HG02623 (cell line): Measurements from ENCODE around the gene LIMA1.
"Not testable (repeated sequence)": the region's sequence is repeated elsewhere in the genome, so short reads cannot be mapped to it uniquely, and the experiment has no call there.

Experiments
- ATAC-seq: cut with Tn5 transposase; IDR thresholded peaks from one replicate; pipeline ENCODE4 v1.9.1; 2021; ENCODE audit warnings: moderate library complexity; ENCODE audit not compliant: unreplicated experiment

The LIMA1 gene

DNA sequence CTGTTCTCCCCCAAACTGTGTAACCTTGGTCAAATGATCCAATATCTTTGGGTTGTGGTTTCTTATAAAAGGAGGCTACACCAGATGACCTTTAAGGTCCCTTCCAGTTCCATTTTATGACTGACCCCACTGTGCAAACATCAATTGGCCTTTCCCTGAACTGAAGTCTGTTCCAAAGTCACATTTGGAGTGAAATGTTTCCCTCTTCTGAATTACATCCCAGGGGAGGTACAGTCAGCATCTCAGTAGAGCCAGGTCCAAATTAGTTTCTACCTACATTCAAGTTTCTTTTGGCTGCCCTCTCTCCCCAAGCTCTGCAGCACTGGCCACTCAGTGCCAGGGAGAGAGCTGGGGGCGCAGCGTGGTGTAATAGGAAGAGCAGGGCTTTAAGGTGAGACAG is 34.4 kb downstream of the LIMA1 start:
- ATAC-seq = no peak

DNA sequence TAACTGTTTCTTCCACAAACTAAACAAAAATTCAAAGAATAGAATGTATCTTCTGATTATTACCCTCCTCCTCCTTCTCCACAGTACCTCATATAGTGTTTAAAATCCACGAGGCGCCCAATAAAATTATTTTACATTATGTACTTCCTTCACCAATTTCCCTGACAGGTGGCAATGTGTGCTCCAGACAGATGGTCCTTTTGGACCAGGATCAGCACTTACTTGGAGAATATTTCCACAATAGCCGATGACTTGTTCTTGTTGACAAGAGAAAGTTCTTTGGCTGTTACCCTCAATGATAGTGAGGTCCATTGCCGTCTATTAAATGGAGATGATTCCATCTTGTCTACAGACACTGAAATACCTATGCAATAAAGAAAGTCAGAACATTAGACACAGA is 34.9 kb downstream of the LIMA1 start:
- ATAC-seq = no peak

DNA sequence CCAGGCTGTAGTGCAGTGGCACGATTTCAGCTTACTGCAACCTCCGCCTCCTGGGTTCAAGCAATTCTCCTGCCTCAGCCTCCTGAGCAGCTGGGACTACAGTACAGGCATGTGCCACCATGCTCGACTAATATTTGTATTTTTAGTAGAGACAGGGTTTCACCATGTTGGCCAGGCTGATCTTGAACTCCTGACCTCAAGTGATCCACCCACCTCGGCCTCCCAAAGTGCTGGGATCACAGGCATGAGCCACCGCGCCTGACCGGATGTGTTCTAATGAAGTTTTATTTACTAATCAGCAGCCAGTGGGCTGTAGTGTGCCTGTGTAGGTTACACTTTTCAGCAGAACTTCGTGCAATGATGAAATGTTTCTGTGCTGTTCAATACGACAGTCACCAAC is 35.7 kb downstream of the LIMA1 start:
- not testable (repeated sequence) for ATAC-seq

DNA sequence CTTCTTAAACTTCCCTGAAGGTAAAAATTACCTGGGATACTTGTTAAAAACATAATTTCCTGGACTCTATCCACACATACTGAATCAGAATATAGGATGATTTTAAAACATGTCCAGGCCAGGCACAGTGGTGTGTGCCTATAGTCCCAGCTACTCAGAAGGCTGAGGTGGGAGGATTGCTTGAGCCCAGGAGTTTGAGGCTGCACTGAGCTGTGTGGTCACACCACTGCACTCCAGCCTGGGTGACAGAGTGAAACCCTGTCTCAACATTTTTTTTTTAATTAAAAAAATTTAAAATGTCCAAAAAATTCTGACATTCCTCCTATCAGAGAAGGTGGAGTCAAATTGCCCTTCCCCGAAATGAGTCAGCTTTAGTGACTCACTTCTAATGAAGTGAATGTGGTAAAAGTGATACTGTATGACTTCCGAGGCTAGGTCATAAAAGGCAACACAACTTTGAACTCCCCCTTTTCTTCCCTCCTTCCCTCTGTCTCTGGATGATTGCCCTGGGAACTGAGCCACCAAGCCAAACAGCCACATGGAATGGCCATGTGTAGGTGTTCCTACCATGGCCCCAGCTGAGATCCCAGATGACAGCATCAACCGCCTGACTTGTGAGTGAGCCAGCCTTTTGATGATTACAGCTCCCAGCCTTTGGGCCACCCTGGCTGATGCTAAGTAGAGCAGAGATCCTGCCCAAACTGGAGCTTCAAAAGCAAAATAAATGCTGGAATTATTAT is 36.3 kb downstream of the LIMA1 start:
- ATAC-seq = no peak

DNA sequence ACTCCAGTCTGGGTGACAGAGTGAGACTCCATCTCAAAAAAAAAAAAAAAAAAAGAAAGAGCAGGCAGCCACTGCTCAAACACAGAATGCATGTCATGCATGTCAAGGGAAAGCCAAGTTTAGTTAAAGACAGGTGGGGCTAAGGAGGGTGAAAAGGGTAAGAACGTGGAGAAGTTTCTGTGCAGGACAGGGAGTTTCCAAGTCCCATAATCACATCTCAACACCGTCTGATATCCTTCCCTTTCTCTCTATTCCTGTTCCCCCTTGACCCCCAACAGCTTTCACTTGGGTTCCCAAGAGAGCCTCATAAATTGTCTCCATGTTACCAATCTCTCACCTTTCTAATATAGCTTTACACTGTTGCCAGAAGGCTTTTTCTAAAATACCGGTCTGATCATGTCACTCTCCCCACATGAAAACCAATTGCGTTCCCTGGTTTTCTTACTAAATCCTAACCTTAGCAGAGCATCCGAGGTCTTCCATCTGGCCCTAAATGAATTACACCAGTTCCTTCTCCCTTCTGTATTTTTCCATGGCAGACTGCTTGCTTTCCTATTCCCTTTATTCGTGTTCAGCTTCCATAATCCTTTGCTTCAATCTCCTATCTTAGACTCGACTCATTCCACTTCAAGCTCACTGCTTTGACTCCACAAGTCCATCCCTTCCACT is 37.0 kb downstream of the LIMA1 start:
- no peak for ATAC-seq

DNA sequence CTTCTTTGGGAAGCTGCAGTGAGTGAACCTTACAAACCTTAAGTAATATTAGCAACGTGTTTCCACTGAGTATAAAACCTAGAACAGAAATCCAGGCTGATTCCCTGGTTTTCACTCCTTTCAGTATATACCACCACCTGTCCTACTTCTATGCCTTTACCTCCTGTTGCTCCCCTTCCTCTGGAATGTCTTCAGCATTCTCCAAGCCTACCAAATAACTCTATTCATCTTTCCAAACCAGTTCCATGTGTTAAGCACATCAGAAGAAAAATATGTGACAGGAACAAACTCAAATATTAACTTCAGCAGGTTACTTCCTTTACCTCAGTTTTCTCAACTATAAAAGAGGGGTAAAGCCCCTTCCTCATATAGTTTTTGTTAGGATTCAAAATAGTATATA is 39.8 kb downstream of the LIMA1 start:
- ATAC-seq = no peak

DNA sequence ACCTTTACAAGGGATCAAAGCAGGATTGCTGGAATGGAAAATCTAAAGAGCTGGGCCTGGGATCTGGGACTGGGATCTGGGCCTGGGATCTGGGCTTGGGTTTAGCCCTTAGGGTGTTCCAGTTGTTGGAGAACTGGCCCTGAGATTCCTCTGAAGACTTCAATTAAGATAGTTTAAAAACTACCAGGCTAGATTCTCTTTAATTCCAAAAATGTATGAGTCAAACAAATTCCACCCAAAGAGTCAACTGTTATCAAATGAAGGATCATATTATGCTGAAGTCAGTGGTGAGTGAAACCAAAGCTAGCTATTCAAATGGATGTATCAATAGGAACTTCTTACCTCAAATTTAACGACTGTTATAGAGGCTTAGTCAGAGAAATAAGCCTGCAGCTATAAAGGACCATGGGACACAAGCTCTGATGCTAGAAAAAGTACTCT is 40.5 kb downstream of the LIMA1 start:
- no peak for ATAC-seq

DNA sequence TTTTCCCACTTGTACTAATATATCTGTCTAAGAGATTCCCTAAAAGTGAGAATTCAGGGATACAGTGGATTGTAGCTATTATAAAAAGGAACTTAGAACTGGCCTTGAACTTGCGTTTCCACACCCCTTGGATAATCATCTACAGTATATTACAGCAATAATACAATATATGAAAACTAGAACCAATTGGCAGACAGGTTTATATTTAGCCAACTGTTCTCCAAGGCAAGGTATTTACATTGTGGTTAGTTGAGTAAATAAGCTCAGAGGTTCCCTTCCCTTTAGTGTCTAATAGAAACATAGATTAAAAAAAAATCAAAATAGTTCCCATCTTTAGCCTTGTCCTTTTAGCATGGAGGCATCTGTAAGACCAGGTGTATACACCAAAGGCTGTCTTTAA is 42.1 kb downstream of the LIMA1 start:
- no peak for ATAC-seq

DNA sequence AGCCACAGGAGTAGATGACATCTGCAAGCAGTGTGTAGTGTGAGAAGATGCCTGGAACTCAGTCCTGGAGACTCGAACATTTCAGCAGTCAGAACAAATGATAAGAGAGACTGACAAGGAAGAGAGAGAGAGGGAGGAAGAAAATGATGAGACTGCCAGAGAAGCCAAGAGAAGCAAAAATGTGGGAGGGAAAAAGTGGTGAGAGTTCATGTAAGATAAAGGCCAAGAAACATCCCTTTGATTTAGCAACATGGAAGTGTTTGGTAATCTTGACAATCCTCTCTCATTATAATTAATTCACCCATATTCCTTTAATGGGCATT is 42.6 kb downstream of the LIMA1 start:
- no peak for ATAC-seq

DNA sequence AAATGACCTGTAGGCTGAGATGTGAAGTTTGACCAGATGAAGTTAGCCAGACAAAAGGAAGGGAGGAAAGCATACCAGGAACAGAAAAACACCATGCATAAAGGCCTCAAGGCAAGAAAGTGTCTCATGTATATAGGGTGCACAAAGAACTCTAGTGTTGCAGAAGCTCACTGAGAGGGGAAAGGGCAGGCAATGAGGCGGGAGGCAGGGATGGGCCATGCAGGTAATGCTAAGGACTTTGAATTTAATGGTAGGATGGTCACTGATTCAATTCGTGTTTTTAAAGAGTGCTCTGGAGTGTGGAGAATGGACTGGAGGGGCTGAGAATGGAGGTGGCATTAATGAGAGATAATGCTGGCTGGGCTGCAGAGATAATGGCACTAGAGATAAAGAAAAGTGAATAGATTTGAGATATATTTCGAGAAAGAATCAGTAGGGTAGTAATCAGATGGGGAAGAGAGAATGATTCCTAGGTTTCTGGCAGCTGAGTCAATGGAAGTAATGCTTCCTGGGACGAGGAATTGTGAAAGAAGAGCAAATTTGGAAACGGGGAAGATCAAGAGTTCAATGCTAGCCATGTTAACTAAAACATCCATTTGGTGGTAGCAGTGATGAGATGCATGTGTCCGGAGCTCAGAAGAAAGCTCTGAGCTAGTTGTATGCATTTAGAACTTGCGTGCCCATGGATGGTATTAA is 43.1 kb downstream of the LIMA1 start:
- ATAC-seq = no peak

DNA sequence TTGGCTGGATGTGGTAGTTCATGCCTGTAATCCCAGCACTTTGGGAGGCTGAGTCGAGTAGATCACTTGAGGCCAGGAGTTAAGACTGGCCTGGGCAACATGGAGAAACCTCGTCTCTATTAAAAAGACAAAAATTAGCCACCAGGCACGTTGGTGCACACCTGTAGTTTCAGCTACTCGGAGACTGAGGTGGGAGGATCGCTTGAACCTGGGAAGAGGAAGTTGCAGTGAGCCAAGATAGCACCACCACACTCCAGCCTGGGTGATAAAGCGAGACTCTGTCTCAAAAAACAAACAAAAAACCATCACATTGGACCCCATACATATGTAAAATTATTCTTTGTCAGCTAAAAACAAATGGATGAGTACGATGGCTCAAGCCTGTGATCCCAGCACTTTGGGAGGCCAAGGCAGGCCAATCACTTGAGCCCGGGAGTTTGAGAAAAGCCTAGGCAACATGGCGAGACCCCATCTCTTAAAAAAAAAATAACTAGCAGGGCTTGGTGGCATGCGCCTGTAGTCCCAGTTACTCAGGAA is 43.9 kb downstream of the LIMA1 start:
- no peak for ATAC-seq

DNA sequence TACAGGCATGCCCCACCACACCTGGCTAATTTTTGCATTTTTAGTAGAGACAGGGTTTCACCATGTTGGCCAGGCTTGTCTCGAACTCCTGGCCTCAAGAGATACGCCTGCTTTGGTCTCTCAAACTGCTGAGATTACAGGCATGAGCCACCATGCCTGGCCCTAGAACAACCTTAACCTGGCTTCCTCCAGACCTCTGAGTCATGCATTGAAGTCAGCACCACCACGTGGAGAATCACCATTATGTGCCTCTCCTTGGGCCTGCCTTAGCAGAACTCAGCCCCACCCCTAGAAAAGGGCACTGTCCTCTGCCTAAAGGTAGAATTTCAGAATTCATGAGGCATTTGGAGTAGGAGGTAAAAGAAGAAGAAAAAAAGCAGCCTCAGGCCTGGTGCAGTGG is 49.0 kb downstream of the LIMA1 start:
- ATAC-seq = no peak

DNA sequence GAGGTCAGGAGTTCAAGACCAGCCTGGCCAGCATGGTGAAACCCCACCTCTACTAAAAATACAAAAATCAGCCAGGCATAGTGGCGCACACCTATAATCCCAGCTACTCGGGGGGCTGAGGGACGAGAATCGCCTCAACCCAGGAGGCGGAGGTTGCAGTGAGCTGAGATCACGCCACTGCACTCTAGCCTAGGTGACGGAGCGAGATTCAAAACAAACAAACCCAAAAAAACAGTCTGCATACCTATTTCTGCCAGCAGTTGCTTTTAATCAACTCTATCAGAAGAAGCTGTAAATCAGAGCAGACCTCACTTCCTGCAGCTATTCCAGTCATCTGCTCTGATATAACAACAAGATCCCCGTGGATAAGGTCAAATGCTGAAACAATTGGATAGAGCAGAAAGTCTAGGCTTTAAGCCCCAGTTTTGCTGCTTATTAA is 50.5 kb downstream of the LIMA1 start:
- no peak for ATAC-seq

DNA sequence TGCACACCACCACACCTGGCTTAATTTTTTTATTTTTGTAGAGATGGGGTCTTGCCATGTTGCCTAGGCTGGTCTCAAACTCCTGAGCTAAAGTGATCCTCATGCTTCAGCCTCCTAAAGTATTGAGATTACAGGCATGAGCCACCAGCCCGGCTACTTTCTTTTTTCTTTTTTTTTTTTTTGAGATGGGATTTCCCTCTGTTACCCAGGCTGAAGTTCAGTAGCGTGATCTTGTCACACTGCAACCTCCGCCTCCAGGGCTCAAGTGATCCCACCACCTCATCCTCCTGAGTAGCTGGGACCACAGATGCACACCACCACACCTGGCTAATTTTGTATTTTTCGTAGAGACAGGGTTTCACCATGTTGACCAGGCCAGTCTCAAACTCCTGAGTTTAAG is 51.1 kb downstream of the LIMA1 start:
- no peak for ATAC-seq

DNA sequence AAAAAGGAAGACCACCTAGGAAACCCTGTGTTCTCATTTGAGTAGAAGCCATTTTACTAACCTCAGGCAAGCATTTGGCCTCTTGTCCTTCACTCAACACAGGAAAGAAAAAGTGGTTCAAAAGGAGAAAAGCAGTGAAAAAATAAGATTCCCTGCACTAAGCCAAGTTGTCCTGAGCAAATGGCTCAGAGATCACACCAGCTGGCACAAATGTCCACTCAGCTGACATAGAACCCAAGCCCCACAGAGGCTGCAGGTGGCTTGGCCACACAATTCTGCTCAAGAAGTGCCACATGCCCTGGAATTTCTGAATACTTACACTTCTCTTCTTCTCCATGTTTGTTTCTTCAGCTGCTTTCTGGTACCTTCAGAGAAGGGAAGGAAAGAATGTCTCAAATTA is 52.0 kb downstream of the LIMA1 start:
- ATAC-seq = no peak

DNA sequence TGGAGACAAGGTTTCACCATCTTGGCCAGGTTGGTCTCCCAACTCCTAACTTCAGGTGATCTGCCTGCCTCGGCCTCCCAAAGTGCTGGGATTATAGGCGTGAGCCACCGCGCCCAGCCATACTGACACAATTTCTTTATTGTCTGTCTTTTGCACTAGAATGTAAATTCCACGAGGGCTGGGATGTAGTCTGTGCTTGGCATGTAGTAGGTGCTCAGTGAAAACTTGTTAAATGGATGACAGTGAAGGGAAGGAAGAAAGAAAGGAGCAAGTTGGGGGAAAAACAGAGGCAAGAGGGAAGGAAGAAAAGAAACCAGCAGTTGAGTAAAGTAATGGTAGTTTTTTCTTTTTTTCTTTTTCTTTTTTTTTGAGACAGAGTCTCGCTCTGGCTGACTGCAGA is 53.1 kb downstream of the LIMA1 start:
- ATAC-seq = no peak

DNA sequence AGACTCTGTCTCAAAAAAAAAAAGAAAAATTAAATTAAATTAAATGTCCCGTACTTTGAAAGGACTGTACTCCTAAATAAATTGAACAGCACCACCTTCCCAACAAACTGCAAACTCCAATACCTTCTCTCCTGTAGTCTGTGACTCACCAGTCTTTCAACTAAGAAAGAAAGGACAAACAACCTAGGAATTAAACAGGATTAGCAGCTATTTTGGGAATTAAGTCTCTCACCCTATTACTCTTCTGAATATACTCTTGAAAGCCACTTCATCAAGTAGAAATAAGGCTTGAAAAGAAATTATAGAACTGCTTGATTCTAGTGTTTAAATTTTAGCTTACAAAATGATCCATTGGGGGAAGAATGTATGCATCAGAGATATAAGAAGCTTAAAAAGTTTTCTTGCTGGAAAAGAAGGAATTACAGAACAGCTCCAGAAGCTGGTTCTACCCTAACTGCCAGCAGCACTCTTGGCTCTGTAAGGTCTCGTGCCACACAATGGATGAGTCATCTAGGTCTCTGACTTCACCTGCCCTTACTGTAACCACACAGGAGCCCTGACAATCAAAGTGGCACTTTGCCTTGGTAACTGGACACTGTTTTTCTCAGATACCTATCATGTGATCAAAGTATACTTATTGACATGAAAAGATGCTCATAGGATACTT is 59.2 kb downstream of the LIMA1 start:
- ATAC-seq = no peak

DNA sequence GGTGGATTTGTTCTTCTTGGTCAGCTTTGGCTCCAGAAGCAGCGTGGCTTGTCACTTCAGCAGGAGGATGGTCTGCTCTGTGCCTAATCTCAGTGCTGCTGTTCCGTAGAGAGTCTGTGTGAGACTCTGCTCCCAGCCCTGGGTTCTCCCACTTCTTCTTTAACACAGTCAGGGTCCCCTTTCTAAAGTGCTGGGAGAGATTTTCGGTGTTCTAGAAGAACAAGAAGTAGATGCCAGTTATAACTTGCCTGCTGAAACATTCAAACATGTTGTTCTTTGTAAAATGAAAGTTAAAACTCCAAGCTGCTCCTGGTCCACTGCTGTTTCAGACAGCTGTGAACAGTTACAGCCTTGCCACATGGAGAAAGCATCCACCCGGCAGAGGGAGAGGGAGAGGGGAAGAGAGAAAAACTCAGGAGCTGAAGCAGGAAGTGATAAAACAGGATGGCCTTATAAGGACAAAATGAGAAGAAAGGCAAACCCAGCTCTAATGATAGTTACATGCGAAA is 61.0 kb downstream of the LIMA1 start:
- no peak for ATAC-seq

DNA sequence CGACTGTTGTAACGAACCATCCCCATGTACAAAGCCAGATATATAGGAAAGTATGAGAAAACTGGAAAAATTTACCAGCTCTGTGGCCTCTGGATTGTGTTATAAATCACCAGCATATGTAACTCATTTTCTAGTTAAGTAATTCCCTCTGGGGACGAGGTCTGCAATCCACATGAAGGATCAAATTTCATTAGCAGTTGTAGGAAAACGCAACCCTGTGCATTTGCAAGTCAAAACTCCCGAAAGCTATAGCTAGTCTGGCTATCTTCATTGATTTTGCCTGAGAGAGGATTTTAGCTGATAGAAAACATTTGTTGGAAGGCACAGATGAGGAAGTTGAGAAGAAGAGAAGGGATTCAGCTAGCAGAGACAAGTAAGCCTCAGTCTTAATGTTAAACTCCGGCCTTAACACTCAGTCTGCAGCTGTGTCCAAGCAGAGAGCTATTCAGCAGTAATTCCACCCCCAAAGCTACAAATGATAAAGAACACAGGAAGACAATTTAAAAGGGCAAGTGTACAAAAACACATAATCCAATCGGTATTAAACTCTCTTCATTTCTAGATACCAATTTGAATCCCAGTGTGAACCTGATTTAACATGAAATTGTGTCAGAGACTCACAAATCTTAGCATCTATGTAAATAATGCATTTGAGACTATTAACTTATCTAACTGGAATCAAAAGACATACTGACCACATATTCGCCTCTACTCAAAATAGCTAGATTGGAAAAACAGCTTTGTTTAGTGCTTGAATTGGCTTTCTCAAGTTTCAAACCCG is 61.9 kb downstream of the LIMA1 start:
- ATAC-seq = no peak

DNA sequence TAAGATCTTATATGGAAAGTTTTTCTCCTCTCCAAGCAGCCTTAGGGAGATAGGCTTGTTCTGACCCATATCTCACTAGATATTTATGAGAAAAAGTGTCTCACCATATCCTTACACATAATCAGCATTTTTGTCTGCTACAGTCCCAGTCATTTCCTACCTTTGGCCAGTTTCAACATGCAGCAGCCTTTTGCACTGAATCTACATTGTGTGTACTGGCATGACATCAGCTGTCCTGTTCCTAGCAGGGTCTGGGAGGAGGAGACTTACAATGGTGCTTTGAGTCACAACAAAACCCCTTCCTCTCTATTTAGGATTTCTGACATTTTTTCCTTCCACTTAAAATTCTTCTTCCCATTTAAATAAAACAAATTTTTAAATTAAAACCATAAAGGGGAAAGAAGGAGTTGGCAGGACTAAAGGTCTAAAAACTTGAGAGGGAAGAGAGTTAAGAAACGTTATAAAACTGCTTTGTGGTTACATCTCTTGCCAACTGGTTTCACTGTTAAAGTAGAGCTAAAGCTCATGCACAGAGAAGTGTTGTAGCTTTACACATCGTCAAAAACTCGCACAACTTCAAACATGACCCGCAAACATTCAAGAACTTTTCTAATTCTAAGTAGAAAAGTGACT is 62.8 kb downstream of the LIMA1 start:
- ATAC-seq = no peak
